Transverse colon (tissue), 4 donors: ENCODE measurements around the gene AGTRAP. TPM values are rescaled to one million over a fixed set of nuclear protein-coding genes. Genes with fewer than 3 reads are reported as not detected.

Experiments
- DNase-seq: peaks from one replicate; pipeline ENCODE4 v3.0.0-alpha.2; 2019
- H3K27ac ChIP-seq, 4 donors: fragments of 200-600 bp; sonication (generic); 2 replicates each; pipeline ENCODE4 v1.5.1; 2016 to 2018; ENCODE audit warnings: inconsistent platforms in 4 of 4
- H3K27me3 ChIP-seq: fragments of 200-600 bp; sonication (generic); 2 replicates; pipeline ENCODE4 v1.5.1; 2017; ENCODE audit warnings: inconsistent platforms
- H3K36me3 ChIP-seq, 4 donors: fragments of 200-600 bp; sonication (generic); 2 replicates each; pipeline ENCODE4 v1.5.1; 2017 to 2019; ENCODE audit warnings: inconsistent platforms in 4 of 4
- H3K4me1 ChIP-seq, 4 donors: fragments of 200-600 bp; sonication (generic); 2 replicates each; pipeline ENCODE4 v1.5.1; 2017 to 2020; ENCODE audit warnings: inconsistent platforms in 4 of 4
- H3K4me3 ChIP-seq, 4 donors: fragments of 200-600 bp; sonication (generic); 1 replicate in 1 of 4; 2 replicates in 3 of 4; pipeline versions ENCODE4 v1.5.1 to v1.6.1; 2017 to 2019; ENCODE audit warnings: inconsistent platforms in 4 of 4
- H3K9me3 ChIP-seq, 2 donors: fragments of 200-600 bp; sonication (generic); 2 replicates each; pipeline ENCODE4 v1.5.1; 2017 to 2019; ENCODE audit warnings: inconsistent platforms in 2 of 2
- EP300 ChIP-seq: sonication (generic); formaldehyde crosslinking; IDR thresholded peaks from one replicate; pipeline ENCODE4 v1.6.1; 2017; ENCODE audit warnings: antibody characterized with exemption, low read depth
- POLR2A ChIP-seq: fragments of 450-650 bp; IDR thresholded peaks from one replicate; pipeline ENCODE4 v1.6.1; 2016; ENCODE audit warnings: antibody characterized with exemption, mild to moderate bottlenecking, moderate library complexity
- POLR2AphosphoS5 ChIP-seq, 3 donors: sonication (generic); formaldehyde crosslinking; IDR thresholded peaks; one replicate each; pipeline ENCODE4 v1.6.1; 2016; ENCODE audit warnings: antibody characterized with exemption in 3 of 3
- WGBS, 2 donors: methylation state at CpG; one replicate each; pipeline ENCODE4 v1.1.5; 2018; ENCODE audit warnings: low coverage in 1 of 2; 5-methylcytosine and 5-hydroxymethylcytosine counted together
- in situ Hi-C, 4 donors: fragments of 200-750 bp; cut with MboI; loops; one replicate each; pipeline versions ENCODE4 v1.15.0 to v1.15.1; 2017; ENCODE audit warnings: low sequenced_read_pairs in 3 of 4, low pct_ligation_motif_present in 1 of 4, low pct_unique_long_range_greater_than_20kb in 1 of 4
- intact Hi-C: fragments of 100-400 bp; cut with DNase I; formaldehyde crosslinking; loops from one replicate; pipeline ENCODE4 v1.15.1; 2023; ENCODE audit warnings: low total_unique reads
- total RNA-seq, 4 donors: library from RNA; depleted of rRNA; stranded (reverse); fragments of >200 nt; gene quantifications; one replicate each; pipeline ENCODE4 v1.1.0, GENCODE V29; 2016
- TF ChIP-seq, protein P1 (sequence below), 5 experiments: fragments of 200-600 bp in 3 of 5; fragments of 450-650 bp in 2 of 5; sonication (generic) in 3 of 5; IDR thresholded peaks; 1 replicate in 2 of 5; 2 replicates in 3 of 5; pipeline ENCODE4 v1.5.1; 2016 to 2017; ENCODE audit warnings: antibody characterized with exemption in 5 of 5, inconsistent platforms in 3 of 5, mild to moderate bottlenecking in 2 of 5, moderate library complexity in 1 of 5

Gene AGTRAP
- total RNA-seq, 4 donors from 2014 or later, result 1.2 to 27.0 (median 22.7) TPM

DNA sequence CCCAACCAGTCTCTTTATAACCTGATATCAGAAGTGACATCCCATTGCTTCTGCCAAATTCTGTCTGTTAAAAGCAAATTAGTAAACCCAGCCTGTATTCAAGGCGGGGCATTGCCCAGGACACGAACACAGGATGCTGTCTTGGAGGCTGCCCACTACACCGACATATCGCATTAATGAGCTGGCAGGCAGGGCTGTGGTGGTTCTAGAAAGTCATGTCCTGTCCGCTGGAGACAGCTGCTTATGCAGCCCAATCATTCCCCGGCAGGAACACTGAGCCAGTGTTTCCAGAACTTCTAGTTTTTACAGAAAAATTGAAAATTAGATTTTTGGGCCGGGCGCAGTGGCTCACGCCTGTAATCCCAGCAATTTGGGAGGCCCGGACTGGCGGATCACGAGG is 45.4 kb downstream of the AGTRAP start:
- Histone ChIP-seq H3K27ac (no peak overlapping the region), H3K4me3 (no peak overlapping the region), H3K27me3 (no peaks in the 10 kb centered on the region), H3K9me3 (no peaks in the 10 kb centered on the region), H3K36me3 (no peaks in the 10 kb centered on the region), H3K4me1 (peaks cover 9 to 14% (median 10%) of the 10 kb centered on the region in 4 donors)
- DNase-seq, result no peak
- TF ChIP-seq, protein P1, sequence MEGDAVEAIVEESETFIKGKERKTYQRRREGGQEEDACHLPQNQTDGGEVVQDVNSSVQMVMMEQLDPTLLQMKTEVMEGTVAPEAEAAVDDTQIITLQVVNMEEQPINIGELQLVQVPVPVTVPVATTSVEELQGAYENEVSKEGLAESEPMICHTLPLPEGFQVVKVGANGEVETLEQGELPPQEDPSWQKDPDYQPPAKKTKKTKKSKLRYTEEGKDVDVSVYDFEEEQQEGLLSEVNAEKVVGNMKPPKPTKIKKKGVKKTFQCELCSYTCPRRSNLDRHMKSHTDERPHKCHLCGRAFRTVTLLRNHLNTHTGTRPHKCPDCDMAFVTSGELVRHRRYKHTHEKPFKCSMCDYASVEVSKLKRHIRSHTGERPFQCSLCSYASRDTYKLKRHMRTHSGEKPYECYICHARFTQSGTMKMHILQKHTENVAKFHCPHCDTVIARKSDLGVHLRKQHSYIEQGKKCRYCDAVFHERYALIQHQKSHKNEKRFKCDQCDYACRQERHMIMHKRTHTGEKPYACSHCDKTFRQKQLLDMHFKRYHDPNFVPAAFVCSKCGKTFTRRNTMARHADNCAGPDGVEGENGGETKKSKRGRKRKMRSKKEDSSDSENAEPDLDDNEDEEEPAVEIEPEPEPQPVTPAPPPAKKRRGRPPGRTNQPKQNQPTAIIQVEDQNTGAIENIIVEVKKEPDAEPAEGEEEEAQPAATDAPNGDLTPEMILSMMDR (IDR thresholded peaks at IDR 0.05), result no peak
- TF ChIP-seq POLR2AphosphoS5 (IDR thresholded peaks at IDR 0.05) (no peak), EP300 (no peak), POLR2A (no peak)
- in situ Hi-C loops, result no loop called here
- intact Hi-C loops, result no loop called here
- WGBS, 2 donors, result 96% methylated on average over 12 of the region's 12 CpGs; no CpG with 5 or more reads in 1 of the 2 donors

DNA sequence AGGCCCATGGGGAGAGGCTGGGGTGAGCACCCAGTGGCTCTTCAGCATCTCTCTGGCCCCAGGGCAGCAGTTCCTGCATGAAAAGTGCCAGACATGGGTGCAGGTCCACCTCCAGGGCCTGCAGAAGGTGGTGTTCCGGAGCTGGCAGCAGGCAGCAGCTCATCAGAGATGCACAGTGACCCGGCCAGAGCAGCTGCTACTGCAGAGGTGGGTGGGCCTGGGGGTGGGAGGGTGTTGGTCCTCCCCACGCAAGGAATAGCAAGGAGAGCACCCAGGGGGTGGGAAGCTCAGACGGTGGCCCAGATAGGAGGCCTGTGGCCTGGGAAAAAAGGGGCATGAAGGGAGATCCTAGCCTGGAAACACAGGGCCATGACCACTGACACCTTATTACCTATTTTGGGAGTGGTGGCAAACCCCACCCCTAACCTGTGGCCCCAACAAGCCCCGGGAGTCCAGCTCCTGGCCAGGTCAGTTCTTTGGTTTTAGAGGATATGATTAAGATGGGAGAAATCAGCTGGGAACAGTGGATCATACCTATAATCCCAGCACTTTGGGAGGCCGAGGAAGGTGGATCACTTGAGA is 46.3 kb downstream of the AGTRAP start:
- no peak for TF ChIP-seq EP300
- no peak for TF ChIP-seq POLR2AphosphoS5 (IDR thresholded peaks at IDR 0.05)
- TF ChIP-seq POLR2A, result no peak
- TF ChIP-seq, protein P1 (IDR thresholded peaks at IDR 0.05), result no peak
- DNase-seq, result no peak
- Histone ChIP-seq H3K27me3 (no peaks in the 10 kb centered on the region), H3K4me1 (peaks cover 13 to 22% (median 16%) of the 10 kb centered on the region in 4 donors), H3K4me3 (no peak overlapping the region), H3K9me3 (no peaks in the 10 kb centered on the region), H3K27ac (no peak overlapping the region), H3K36me3 (no peaks in the 10 kb centered on the region)
- intact Hi-C loops (no loop called here), in situ Hi-C loops (no loop called here)
- 82% methylated on average over 6 of the region's 6 CpGs; no CpG with 5 or more reads in 1 of the 2 donors for WGBS, 2 donors

DNA sequence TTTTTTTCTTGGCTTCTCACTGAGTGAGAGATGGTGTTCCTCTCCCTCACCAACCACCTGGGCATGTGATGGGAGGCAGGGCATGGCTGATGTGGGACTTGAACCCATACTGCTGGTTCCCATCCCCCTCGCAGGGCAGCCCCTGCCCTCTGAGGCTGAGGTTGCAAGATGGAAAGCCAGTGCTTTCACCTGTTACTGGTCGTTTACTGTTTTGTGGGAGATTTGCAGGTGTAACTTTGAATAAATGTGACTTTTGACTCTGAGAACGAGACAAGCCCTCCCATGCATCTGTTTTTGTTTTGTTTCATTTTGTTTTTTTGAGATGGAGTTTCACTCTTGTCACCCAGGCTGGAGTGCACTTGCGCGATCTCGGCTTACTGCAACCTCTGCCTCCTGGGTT is 47.6 kb downstream of the AGTRAP start:
- H3K9me3 ChIP-seq, result no peaks in the 10 kb centered on the region
- H3K27me3 ChIP-seq, result no peaks in the 10 kb centered on the region
- intact Hi-C loops, result no loop called here
- no peak overlapping the region for H3K4me3 ChIP-seq
- DNase-seq, result no peak
- no peaks in the 10 kb centered on the region for H3K36me3 ChIP-seq
- H3K27ac ChIP-seq, result no peak overlapping the region
- no peak for TF ChIP-seq POLR2AphosphoS5 (IDR thresholded peaks at IDR 0.05)
- TF ChIP-seq, protein P1 (IDR thresholded peaks at IDR 0.05), result no peak
- TF ChIP-seq EP300, result no peak
- no peak for TF ChIP-seq POLR2A
- 70 to 88% methylated on average over 4 to 6 of the region's 6 CpGs for WGBS, 2 donors
- in situ Hi-C loops, result no loop called here
- peaks cover 27 to 35% (median 30%) of the 10 kb centered on the region in 4 donors for H3K4me1 ChIP-seq

DNA sequence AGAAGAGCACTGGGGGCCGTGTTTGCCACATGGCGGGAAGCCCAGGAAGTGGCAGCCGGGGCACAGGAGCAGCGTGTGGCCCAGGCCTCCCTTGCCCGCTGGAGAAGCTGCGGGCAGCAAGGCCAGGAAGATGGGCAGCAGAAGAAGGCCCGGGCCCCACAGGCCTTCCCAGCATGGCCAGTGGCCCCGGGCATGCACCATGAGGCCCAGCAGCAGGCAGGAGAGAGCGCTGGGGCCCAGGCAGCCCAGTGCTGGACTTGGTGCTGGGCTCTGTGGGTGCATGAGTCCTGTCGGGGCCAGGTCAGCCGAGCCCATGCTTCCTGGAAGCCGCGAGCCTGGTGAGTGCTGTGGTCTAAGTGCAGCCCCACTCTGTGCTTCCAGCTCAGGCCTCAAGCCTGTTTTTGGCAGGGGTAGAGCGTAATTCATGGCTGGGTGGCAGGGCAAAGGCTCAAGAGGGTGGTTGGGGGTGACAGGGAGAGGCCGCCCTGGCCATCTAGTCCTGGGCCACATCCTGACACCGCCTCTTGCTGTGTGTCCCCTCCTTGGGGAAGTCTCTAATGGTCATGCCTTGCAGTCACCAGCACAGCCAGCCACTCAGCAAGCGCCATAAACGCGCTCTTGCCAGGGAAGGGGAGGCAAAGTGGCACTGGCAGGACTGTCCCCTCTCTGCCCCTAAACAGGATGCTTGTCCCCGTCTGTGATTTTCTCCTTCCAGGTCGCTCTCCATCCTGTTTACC is 48.5 kb downstream of the AGTRAP start:
- intact Hi-C loops (no loop called here), in situ Hi-C loops (no loop called here)
- peak overlapping the region in 2 of 4 donors; percentile 9 to 21 for H3K4me3 ChIP-seq
- 70% methylated on average over 17 of the region's 21 CpGs; no CpG with 5 or more reads in 1 of the 2 donors for WGBS, 2 donors
- H3K36me3 ChIP-seq, result no peaks in the 10 kb centered on the region
- no peaks in the 10 kb centered on the region for H3K27me3 ChIP-seq
- no peak for DNase-seq
- H3K4me1 ChIP-seq, result peaks cover 31 to 44% (median 36%) of the 10 kb centered on the region in 4 donors
- peak overlapping the region in 1 of 4 donors; percentile 59 for H3K27ac ChIP-seq
- TF ChIP-seq EP300 (no peak), POLR2A (no peak), POLR2AphosphoS5 (IDR thresholded peaks at IDR 0.05) (no peak)
- TF ChIP-seq, protein P1 (IDR thresholded peaks at IDR 0.05), result no peak
- no peaks in the 10 kb centered on the region for H3K9me3 ChIP-seq
